Esophagus muscularis mucosa (tissue), 3 donors: ENCODE data around the gene PDIA5.

Experiments used
- POLR2A ChIP-seq: fragments of 450-650 bp; IDR thresholded peaks from one replicate; pipeline ENCODE4 v1.6.1; 2017; ENCODE audit warnings: antibody characterized with exemption, moderate library complexity, mild to moderate bottlenecking, low read depth
- POLR2AphosphoS5 ChIP-seq, 2 donors: sonication (generic); formaldehyde crosslinking; IDR thresholded peaks; one replicate each; pipeline ENCODE4 v1.6.1; 2017; ENCODE audit warnings: antibody characterized with exemption in 2 of 2
- TF ChIP-seq, protein P1 (sequence below), 3 experiments: fragments of 200-600 bp in 2 of 3; fragments of 450-650 bp in 1 of 3; sonication (generic) in 2 of 3; IDR thresholded peaks; one replicate each; pipeline ENCODE4 v1.5.1; 2017 to 2019; ENCODE audit warnings: antibody characterized with exemption in 3 of 3, mild to moderate bottlenecking in 2 of 3, moderate library complexity in 1 of 3

DNA sequence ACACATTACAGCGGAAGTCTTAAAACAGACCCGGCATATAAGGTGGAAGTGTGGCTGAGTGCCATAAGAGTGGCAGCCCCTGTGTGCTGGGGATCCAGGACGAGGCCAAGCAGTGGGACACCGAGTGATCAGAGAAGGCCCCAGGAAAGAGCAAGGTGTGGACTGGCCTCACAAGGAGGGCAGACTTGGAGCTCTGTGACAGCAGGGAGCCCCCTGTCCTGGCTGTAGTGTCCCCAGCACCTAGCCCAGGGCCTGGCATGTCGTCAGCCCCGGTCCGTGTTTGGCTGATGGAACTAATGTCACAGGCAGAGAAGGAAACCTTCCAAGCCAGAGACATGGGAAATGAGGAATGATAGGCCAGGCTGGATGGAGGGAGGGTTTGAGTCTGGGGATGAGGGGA, 4.8 kb downstream of the PDIA5 start:
- no peak for TF ChIP-seq POLR2A
- TF ChIP-seq, protein P1, sequence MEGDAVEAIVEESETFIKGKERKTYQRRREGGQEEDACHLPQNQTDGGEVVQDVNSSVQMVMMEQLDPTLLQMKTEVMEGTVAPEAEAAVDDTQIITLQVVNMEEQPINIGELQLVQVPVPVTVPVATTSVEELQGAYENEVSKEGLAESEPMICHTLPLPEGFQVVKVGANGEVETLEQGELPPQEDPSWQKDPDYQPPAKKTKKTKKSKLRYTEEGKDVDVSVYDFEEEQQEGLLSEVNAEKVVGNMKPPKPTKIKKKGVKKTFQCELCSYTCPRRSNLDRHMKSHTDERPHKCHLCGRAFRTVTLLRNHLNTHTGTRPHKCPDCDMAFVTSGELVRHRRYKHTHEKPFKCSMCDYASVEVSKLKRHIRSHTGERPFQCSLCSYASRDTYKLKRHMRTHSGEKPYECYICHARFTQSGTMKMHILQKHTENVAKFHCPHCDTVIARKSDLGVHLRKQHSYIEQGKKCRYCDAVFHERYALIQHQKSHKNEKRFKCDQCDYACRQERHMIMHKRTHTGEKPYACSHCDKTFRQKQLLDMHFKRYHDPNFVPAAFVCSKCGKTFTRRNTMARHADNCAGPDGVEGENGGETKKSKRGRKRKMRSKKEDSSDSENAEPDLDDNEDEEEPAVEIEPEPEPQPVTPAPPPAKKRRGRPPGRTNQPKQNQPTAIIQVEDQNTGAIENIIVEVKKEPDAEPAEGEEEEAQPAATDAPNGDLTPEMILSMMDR (IDR thresholded peaks at IDR 0.05): no peak
- TF ChIP-seq POLR2AphosphoS5 (IDR thresholded peaks at IDR 0.05): no peak
